MCF 10A (cell line): Measurements from ENCODE around the gene CDHR4. TPM values are rescaled to one million over a fixed set of nuclear protein-coding genes. Genes with fewer than 3 reads are reported as not detected.

Experiments used
- BruUV-seq: library from RNA; stranded (reverse); fragments of 400-500 nt; replicated peaks from 2 replicates; lab custom pipeline; 2021; lab: Mats Ljungman, UMichigan
- CTCF ChIA-PET: fragments of 300-600 bp; sonication (Branson Sonifier 250); formaldehyde crosslinking; extraction: SDS; loops from one replicate; lab custom pipeline; 2021; ENCODE audit warnings: antibody characterized with exemption, inconsistent platforms; lab: Yijun Ruan, JAX
- POLR2A ChIA-PET: fragments of 300-600, 350-650 bp; sonication (Branson Sonifier 250); formaldehyde crosslinking; extraction: SDS; loops from one replicate; lab custom pipeline; 2020; ENCODE audit warnings: antibody characterized with exemption, inconsistent platforms; lab: Yijun Ruan, JAX
- DNase-seq: peaks from one replicate; pipeline ENCODE4 v3.0.0-alpha.2; 2018; ENCODE audit not compliant: unreplicated experiment
- H3K27ac Mint-ChIP-seq: one replicate; pipeline ENCODE4 v1.8.0; 2022; ENCODE audit warnings: mild to moderate bottlenecking, low read depth, mixed read lengths; ENCODE audit not compliant: unreplicated experiment
- H3K27me3 Mint-ChIP-seq: one replicate; pipeline ENCODE4 v1.8.0; 2022; ENCODE audit warnings: mixed read lengths; ENCODE audit not compliant: insufficient read depth, unreplicated experiment
- H3K36me3 Mint-ChIP-seq: one replicate; pipeline ENCODE4 v1.8.0; 2022; ENCODE audit warnings: mild to moderate bottlenecking, moderate library complexity, mixed read lengths; ENCODE audit not compliant: insufficient read depth, unreplicated experiment
- H3K4me1 Mint-ChIP-seq: one replicate; pipeline ENCODE4 v1.8.0; 2022; ENCODE audit warnings: mixed read lengths; ENCODE audit not compliant: insufficient read depth, unreplicated experiment
- H3K4me3 Mint-ChIP-seq: one replicate; pipeline ENCODE4 v1.8.0; 2022; ENCODE audit warnings: mild to moderate bottlenecking, moderate library complexity, mixed read lengths; ENCODE audit not compliant: unreplicated experiment
- H3K9me3 Mint-ChIP-seq: one replicate; pipeline ENCODE4 v1.8.0; 2022; ENCODE audit warnings: mixed read lengths; ENCODE audit not compliant: unreplicated experiment
- intact Hi-C: fragments of 100-400 bp; cut with micrococcal nuclease; formaldehyde crosslinking; loops from 2 replicates; pipeline ENCODE4 v1.14.1; 2022
- total RNA-seq: library from RNA; stranded (reverse); gene quantifications from 2 replicates; pipeline ENCODE4 v1.2.3, GENCODE V29; 2022
- TF ChIP-seq, protein P1 (sequence below): fragments of 200-600 bp; IDR thresholded peaks from one replicate; pipeline ENCODE4 v1.8.0; 2022; ENCODE audit warnings: antibody characterized with exemption, mild to moderate bottlenecking; ENCODE audit not compliant: unreplicated experiment

The CDHR4 gene
- total RNA-seq, 1 experiment from 2014 or later = 1.1 TPM

DNA sequence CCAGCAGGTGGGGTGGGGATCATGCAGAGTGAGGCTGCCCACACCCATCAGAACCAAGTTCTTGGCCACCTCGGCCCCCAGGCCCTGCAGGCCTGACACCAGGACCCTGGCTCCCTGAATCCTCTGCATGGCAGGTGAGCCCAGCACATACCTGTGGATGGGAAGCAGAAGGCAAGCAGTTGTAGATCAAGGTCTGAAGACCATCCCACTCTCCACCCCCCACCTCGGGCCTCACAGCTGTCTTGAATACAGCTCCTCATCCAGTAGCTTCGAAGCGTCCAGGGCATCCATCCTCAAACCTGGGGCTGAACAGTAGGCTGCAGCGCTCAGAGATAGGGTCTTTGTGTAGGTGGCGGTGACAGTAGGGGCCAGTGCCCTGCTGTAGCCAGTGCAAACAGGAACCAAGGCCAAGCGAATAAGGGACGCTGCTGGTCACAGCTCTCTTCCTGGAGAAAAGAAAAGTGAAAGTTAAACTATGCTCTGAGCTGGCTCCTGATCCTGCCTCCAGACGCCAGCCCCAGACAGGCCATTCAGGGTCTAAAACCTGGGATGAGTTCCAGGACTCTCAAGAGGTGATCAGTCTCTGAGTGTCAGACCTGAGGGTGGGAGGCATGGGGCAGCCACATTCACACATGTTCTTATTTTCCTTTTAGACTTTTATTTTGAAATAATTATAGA lies 14.0 kb upstream of the CDHR4 start, which contains the start of gene UBA7:
UBA7 (minus strand) TSS at position 457 of the 678 bp plus-strand sequence; CDS start at position 291, 166 bp downstream.
- TF ChIP-seq, protein P1, sequence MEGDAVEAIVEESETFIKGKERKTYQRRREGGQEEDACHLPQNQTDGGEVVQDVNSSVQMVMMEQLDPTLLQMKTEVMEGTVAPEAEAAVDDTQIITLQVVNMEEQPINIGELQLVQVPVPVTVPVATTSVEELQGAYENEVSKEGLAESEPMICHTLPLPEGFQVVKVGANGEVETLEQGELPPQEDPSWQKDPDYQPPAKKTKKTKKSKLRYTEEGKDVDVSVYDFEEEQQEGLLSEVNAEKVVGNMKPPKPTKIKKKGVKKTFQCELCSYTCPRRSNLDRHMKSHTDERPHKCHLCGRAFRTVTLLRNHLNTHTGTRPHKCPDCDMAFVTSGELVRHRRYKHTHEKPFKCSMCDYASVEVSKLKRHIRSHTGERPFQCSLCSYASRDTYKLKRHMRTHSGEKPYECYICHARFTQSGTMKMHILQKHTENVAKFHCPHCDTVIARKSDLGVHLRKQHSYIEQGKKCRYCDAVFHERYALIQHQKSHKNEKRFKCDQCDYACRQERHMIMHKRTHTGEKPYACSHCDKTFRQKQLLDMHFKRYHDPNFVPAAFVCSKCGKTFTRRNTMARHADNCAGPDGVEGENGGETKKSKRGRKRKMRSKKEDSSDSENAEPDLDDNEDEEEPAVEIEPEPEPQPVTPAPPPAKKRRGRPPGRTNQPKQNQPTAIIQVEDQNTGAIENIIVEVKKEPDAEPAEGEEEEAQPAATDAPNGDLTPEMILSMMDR = no peak
- ChIA-PET CTCF (interaction anchor here (0.7 to 2.3 kb wide), 4 partner anchors 12 to 92 kb away, joined by 3 to 12 read pairs (median 4); no protein-coding TSS in a partner anchor), POLR2A (interaction anchor here (0.5 to 1.9 kb wide), 7 partner anchors 9 to 967 kb away, joined by 3 to 8 read pairs (median 3); partner anchors contain the start of genes CDHR4 and INKA1)
- BruUV-seq = no TSS peak
- Mint-ChIP-seq H3K9me3 (no peaks in the 10 kb centered on the region), H3K27ac (peak within 1 kb of the TSS; percentile 42), H3K36me3 (no peaks in the 10 kb centered on the region), H3K27me3 (no peaks in the 10 kb centered on the region), H3K4me1 (no peaks in the 10 kb centered on the region), H3K4me3 (peak within 1 kb of the TSS; percentile 70)
- DNase-seq = peak; percentile 47
- intact Hi-C loops = no loop called here

DNA sequence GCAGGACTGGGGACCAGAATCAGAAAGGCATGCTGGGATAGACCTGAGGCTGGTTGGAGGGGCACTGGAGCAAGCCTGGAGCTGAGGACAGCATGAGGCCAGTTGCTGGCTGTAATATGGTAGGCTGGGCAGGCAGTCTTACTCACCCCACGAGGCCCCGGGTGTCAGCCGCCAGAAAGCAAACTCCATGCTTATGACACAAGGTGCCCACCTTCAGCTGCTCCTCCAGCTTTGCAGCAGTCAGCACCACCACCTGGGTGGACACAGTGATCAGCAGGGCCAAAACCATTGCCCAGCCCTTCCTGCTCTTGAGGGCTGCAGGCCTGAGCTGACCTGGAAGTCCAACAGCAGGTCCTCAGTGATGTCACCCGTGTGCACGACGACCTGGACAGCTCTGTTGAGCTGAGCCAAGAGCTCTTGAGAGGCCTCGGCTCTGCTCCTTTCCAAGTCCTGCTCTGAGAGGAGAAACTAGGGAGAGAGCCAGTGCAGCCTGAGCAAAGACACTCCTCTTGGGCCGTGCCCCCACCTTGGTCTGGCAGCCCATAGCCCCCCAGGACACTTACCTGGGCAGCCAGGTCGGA lies 13.3 kb upstream of the CDHR4 start:
- Mint-ChIP-seq H3K27ac (peak overlapping the region; percentile 42), H3K36me3 (no peaks in the 10 kb centered on the region), H3K27me3 (no peaks in the 10 kb centered on the region), H3K9me3 (no peaks in the 10 kb centered on the region), H3K4me1 (no peaks in the 10 kb centered on the region), H3K4me3 (peak overlapping the region; percentile 70)
- CTCF ChIA-PET = interaction anchor here (0.7 to 2.3 kb wide), 4 partner anchors 13 to 93 kb away, joined by 3 to 12 read pairs (median 4); no protein-coding TSS in a partner anchor
- intact Hi-C loops = no loop called here
- TF ChIP-seq, protein P1 = no peak
- POLR2A ChIA-PET = interaction anchor here (0.6 to 1.9 kb wide), 6 partner anchors 9 to 403 kb away, joined by 3 to 8 read pairs (median 3); partner anchors contain the start of genes CDHR4 and INKA1
- no peak for DNase-seq
- BruUV-seq = no TSS peak

DNA sequence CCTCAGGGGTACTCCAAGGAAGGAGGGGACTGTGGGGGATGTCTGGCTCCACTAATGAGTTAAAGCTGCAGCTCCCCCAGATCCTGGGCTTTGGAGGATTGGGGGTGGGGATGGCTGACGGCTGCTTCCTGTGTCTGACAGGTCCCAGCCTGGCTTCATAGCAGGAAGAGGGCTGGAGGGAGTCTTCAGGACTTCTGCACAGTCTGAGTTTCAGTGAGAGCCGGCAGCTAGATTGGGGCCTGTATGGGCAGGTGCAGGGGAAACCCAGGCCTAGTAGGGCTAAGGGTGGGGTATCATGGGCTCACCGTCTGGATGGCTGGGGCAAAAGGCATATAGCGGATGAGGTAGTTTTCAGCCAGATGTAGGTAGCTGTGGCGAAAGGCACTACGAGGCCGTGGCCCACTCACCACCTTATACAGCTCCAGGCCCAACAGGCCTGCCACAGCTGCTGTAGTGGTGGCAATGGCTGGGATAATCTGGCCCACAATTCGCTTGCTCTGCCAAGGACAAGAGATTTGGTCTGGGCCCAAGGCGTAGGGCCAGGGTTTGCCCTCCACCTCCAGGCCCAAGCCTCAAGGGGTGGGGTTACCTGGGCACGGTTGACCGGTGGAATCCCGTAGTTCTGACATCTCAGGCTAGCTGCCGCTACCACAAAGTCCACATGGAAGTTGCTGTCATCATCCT lies 7.9 kb upstream of the CDHR4 start:
- CTCF ChIA-PET = interaction anchor here (0.9 to 12.4 kb wide), 3 partner anchors 13 to 108 kb away, joined by 3 to 201 read pairs (median 7); no protein-coding TSS in a partner anchor
- BruUV-seq = no TSS peak
- intact Hi-C loops = no loop called here
- Mint-ChIP-seq H3K9me3 (no peaks in the 10 kb centered on the region), H3K27ac (no peak overlapping the region), H3K4me3 (no peak overlapping the region), H3K36me3 (no peaks in the 10 kb centered on the region), H3K4me1 (peaks cover 7% of the 10 kb centered on the region), H3K27me3 (peaks cover 4% of the 10 kb centered on the region)
- POLR2A ChIA-PET = no interaction called here
- TF ChIP-seq, protein P1 = no peak
- DNase-seq = no peak
